ENCODE results near the gene CARMIL1. TPM values are rescaled to one million over a fixed set of nuclear protein-coding genes. Genes with fewer than 3 reads are reported as not detected.
A peak's percentile ranks its signal among the peaks of the same experiment; 100 is the strongest.

CARMIL1 gene
- total RNA-seq, 4 donors from 2014 or later, result 11.8 to 23.2 (median 17.1) TPM

DNA sequence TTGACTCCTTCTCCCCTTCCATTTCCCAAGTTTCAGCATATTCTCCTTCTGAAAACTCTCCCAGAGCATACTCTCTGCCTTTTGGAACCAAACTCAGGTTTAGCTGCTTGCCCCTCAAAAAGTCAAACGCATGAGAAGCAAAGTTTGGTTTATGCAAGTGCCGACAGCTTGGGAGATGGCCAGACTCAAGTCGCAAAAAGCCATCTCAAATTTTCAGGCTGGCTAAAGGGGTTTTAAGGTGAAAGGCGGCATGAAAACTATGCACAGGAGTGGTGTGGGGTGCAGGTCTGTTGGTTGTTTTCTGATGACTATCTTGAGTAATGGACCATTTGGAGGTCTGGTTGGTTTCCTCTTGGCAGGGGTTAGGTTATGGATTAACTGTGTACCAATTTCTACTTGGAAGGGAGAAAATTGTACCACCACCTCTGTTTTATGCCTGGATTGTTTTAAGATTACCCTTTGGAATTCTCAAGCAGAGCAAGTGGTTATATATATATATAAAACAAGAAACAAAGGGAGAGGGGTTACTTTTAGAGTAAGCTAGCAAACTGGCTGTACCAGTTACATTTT, 320.4 kb downstream of the CARMIL1 start:
- H3K36me3 ChIP-seq, result no peaks in the 10 kb centered on the region
- no peaks in the 10 kb centered on the region for H3K4me1 ChIP-seq
- H3K4me3 ChIP-seq, result no peak overlapping the region
- H3K9me3 ChIP-seq, result no peaks in the 10 kb centered on the region
- no peak for TF ChIP-seq POLR2A (IDR thresholded peaks at IDR 0.05)
- TF ChIP-seq, protein P1, sequence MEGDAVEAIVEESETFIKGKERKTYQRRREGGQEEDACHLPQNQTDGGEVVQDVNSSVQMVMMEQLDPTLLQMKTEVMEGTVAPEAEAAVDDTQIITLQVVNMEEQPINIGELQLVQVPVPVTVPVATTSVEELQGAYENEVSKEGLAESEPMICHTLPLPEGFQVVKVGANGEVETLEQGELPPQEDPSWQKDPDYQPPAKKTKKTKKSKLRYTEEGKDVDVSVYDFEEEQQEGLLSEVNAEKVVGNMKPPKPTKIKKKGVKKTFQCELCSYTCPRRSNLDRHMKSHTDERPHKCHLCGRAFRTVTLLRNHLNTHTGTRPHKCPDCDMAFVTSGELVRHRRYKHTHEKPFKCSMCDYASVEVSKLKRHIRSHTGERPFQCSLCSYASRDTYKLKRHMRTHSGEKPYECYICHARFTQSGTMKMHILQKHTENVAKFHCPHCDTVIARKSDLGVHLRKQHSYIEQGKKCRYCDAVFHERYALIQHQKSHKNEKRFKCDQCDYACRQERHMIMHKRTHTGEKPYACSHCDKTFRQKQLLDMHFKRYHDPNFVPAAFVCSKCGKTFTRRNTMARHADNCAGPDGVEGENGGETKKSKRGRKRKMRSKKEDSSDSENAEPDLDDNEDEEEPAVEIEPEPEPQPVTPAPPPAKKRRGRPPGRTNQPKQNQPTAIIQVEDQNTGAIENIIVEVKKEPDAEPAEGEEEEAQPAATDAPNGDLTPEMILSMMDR (IDR thresholded peaks at IDR 0.05), result no peak
- no peaks in the 10 kb centered on the region for H3K27me3 ChIP-seq
- H3K27ac ChIP-seq, result no peak overlapping the region
- intact Hi-C loops (cut with DNase I; ENCODE audit: low total_unique reads), result no loop called here
- DNase-seq, result no peak

DNA sequence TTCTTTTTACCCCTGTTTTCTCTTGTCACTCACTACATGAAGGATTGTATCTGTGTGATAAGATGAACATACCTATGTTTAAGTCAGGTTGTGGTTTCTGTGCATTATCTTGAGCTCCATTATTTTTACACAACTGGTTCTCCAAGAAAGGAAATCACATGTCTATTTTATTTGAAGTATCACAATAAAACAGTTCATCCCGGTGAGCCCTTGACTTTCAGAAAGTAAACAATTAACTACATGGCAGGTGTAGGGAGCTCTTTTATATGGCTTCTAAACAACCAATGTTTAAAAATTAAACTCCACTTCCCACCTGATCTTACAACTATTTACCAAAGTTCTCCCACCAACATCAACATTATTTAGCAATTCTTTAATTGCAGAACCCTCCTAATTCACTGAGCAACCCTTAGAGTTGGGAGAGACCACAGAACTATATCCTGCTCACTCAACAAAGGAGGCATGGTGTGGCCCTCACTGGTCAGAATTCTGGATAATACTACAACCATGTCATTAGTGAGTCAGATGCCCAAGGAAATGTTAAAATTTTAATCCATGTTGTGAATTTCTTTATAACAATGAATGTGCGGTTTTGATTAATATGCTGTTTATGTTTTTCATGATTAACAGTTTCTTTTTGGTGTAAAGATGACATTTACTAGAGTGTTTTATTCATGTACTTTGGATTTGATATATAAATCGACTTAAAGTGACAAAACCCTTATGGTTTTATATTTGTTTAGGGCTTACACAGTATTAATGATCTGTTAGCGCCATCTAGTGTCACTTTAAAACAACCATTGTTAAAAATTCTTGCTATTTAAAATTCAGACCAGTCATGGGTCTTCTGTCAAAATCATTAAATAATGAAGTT, 322.9 kb downstream of the CARMIL1 start:
- H3K9me3 ChIP-seq, result no peaks in the 10 kb centered on the region
- no peaks in the 10 kb centered on the region for H3K4me1 ChIP-seq
- intact Hi-C loops (cut with DNase I; ENCODE audit: low total_unique reads), result no loop called here
- H3K36me3 ChIP-seq, result no peaks in the 10 kb centered on the region
- DNase-seq, result no peak
- no peak overlapping the region for H3K27ac ChIP-seq
- H3K27me3 ChIP-seq, result no peaks in the 10 kb centered on the region
- no peak for TF ChIP-seq POLR2A (IDR thresholded peaks at IDR 0.05)
- TF ChIP-seq, protein P1 (IDR thresholded peaks at IDR 0.05), result peak; percentile 51 to 61 (median 57)
- H3K4me3 ChIP-seq, result no peak overlapping the region

DNA sequence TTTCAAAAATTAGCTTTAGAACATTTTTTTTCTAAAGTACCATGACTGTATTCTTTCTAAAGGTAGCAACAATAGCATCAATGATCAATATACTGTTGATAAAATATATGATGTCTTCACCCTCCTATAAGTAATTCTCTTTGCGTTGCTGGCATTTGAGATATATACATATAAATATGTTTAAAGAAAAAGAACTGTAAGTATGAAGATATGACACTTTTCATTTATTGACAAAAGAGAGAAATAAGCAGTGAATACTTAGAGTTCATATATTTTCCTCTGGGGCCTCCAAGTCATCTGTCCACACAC, 323.5 kb downstream of the CARMIL1 start:
- H3K27ac ChIP-seq, result no peak overlapping the region
- no peak for DNase-seq
- intact Hi-C loops (cut with DNase I; ENCODE audit: low total_unique reads), result no loop called here
- H3K4me3 ChIP-seq, result no peak overlapping the region
- H3K36me3 ChIP-seq, result no peaks in the 10 kb centered on the region
- no peak for TF ChIP-seq POLR2A (IDR thresholded peaks at IDR 0.05)
- TF ChIP-seq, protein P1 (IDR thresholded peaks at IDR 0.05), result no peak
- H3K9me3 ChIP-seq, result no peaks in the 10 kb centered on the region
- no peaks in the 10 kb centered on the region for H3K27me3 ChIP-seq
- no peaks in the 10 kb centered on the region for H3K4me1 ChIP-seq

DNA sequence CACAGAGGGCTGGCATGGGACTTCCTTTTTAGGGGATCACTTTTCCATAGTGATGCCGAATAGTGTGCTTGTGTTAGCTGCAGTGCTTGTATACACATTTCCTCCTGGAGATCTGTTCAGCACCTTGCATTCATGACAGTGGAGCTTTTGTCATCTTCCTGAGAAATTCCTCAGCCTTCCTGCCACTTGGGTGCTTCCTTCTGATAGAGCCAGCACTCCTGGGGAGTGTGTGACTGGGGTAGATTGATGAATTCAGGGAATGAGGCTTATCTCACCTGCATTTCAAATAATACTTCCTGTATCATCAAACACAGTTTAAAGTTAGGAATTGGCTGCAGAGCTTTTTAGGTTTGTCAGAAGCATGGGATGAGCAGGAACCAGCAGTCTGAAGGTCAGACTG, 324.1 kb downstream of the CARMIL1 start:
- Histone ChIP-seq H3K4me3 (no peak overlapping the region), H3K4me1 (no peaks in the 10 kb centered on the region), H3K36me3 (no peaks in the 10 kb centered on the region), H3K27me3 (no peaks in the 10 kb centered on the region), H3K9me3 (no peaks in the 10 kb centered on the region), H3K27ac (no peak overlapping the region)
- DNase-seq, result no peak
- TF ChIP-seq, protein P1 (IDR thresholded peaks at IDR 0.05), result no peak
- TF ChIP-seq POLR2A (IDR thresholded peaks at IDR 0.05), result no peak
- intact Hi-C loops (cut with DNase I; ENCODE audit: low total_unique reads), result no loop called here

DNA sequence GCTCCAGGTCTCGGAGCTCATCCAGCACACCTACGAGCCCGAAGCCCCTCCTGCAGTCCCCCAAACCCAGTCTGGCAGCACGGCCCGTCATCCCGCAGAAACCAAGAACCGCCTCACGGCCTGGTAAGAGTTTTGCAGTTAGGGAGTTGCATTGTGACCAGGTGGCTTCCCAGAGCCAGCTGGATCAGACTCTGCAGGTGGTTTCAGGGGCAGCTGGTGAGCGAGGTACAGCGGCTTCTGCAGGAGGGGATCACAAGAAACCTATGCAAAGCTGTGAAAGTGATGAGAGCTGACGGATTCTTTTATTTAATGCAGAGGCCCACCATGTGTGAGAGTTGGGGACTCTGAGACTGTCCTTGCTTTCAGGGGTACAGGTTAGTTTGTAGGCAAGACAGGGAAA, 327.0 kb downstream of the CARMIL1 start:
- Histone ChIP-seq H3K4me3 (no peak overlapping the region), H3K36me3 (no peaks in the 10 kb centered on the region), H3K4me1 (no peaks in the 10 kb centered on the region), H3K27ac (no peak overlapping the region), H3K9me3 (no peaks in the 10 kb centered on the region), H3K27me3 (no peaks in the 10 kb centered on the region)
- no peak for DNase-seq
- intact Hi-C loops (cut with DNase I; ENCODE audit: low total_unique reads), result no loop called here
- TF ChIP-seq, protein P1 (IDR thresholded peaks at IDR 0.05), result no peak
- TF ChIP-seq POLR2A (IDR thresholded peaks at IDR 0.05), result no peak
